Hematopoietic multipotent progenitor cell (in vitro differentiated cells): ENCODE results near the gene MFAP1. TPM values are rescaled to one million over a fixed set of nuclear protein-coding genes. Genes with fewer than 3 reads are reported as not detected.

Experiments
- DNase-seq, 3 donors: peaks; one replicate each; pipeline ENCODE4 v3.0.0-alpha.2; 2011 to 2015; ENCODE audit warnings: low read depth in 2 of 3, low spot score in 2 of 3
- small RNA-seq: library from RNA; depleted of rRNA; stranded (forward); fragments of <200 nt; gene quantifications from one replicate; pipeline ENCODE3, GENCODE V24; 2012
- total RNA-seq: library from RNA; depleted of rRNA; stranded (reverse); fragments of >200 nt; gene quantifications from one replicate; pipeline ENCODE4 v1.2.3, GENCODE V29; 2012

Gene MFAP1
- total RNA-seq, 1 donor: 6.7 TPM

- no peak for DNase-seq
Observed at GRCh38 chr15:43779016-43779415, 45.5 kb downstream of the MFAP1 start.

DNA sequence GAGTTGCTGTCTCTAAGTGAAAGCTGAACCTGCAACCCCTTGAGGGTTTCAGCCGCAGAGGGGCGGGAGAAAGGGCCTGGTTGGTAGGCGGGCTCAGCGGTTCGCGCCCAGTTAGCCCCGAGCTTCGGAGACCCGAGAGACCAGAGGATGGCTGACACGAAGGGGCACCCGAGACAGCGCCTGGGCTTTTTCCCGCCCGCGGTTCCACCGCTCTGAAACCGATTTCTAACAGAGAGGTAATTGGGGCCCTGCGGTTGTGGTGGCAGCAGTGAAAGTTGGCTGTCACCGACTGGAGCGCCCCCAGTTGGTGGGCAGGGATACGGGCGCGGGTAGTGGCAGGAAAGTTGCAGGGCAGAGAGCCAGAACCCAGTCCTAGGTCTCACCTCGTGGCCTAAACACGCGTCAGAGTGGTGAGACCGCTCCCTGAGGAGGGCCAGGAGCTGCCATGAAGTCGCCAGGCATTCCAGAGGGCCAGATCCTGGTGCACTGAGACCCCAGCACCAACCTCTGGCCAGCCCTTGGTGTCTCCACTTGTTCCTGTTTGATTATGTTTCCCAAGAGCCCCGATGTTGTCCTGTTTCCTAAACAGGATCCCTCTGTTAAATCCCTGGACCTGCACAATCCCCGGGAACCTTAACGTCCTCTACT is 47.1 kb downstream of the MFAP1 start:
- DNase-seq: peak; percentile 64 to 88 (median 87)

GRCh38 chr15:43776718-43777266 is 47.7 kb downstream of the MFAP1 start, which contains the start of gene ELL3:
ELL3 (minus strand) TSS chr15:43776966; CDS start chr15:43776901, 65 bp downstream.
- peak; percentile 63 to 76 (median 75) for DNase-seq

- DNase-seq: no peak
Observed at GRCh38 chr15:43776101-43776717, 48.3 kb downstream of the MFAP1 start.

GRCh38 chr15:43775411-43775965 is 49.0 kb downstream of the MFAP1 start:
- no peak for DNase-seq

- DNase-seq: no peak
Observed at GRCh38 chr15:43774062-43774461, 50.4 kb downstream of the MFAP1 start.

- DNase-seq: no peak
Observed at GRCh38 chr15:43772624-43773023, 51.9 kb downstream of the MFAP1 start.

DNA sequence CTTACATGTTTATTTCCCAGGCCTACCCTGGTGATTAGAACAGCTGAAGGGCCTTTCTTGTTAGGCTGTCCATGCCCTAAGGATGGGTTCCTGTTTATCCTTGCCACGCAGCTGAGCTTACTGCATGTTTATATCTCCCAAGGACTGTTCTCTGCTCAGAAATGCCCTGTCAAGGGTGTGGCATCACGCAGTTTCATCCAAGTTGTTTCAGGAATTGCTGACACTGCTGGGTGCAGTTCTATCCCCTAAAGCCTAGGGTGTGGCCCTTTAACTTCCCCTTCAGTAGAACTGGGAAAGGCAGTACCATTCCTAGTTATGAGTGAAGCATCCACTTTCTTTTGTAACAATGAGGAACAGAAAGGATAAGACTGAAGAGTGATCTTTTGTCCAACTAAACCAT is 52.7 kb downstream of the MFAP1 start:
- no peak for DNase-seq

GRCh38 chr15:43769584-43770228 is 54.8 kb downstream of the MFAP1 start:
- peak in 2 of 3 donors; percentile 51 to 70 for DNase-seq

GRCh38 chr15:43763819-43764446 is 60.6 kb downstream of the MFAP1 start:
- DNase-seq: no peak

DNA sequence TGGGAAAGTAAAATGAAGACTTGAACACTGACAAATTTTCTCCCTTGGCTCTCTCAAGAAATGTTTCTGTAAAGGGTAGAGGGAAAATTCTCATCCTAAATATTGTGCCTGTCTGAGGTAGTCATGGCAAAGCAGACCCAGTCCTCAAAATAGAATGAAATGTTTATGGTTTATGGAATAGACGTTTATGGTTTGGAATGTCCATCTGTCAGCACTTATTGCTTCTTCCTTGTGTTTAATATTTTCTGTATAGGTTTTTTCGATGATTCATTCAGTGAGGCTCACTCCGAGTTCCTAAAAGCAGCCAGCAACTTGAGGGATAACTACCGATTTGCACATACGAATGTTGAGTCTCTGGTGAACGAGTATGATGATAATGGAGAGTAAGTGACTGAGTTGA is 61.7 kb downstream of the MFAP1 start:
- no peak for DNase-seq

Small RNA genes within 50 kb of the gene (small RNA-seq; reads per million reads assigned to genes)
- gene MIR1282 (not detected), gene RF00019 (not detected)

Other genes starting within 250 kb of the MFAP1 start
- gene PPIP5K1, start 234.5 kb downstream of the MFAP1 start, total RNA-seq: 47.9 TPM
- not detected for gene CKMT1B, start 230.7 kb downstream of the MFAP1 start, total RNA-seq
- 0.54 TPM for gene STRC, start 205.9 kb downstream of the MFAP1 start, total RNA-seq
- 3.2 TPM for gene CATSPER2, start 175.8 kb downstream of the MFAP1 start, total RNA-seq
- not detected for gene CKMT1A, start 130.8 kb downstream of the MFAP1 start, total RNA-seq
- gene PDIA3, start 78.3 kb downstream of the MFAP1 start, total RNA-seq: 38.2 TPM
- 7.0 TPM for gene ELL3, start 47.7 kb downstream of the MFAP1 start, total RNA-seq
- gene SERF2, start 32.4 kb downstream of the MFAP1 start, total RNA-seq: 140 TPM
- gene SERINC4, start 24.5 kb downstream of the MFAP1 start, total RNA-seq: under 0.01 TPM
- 9.2 TPM for gene HYPK, start 24.1 kb downstream of the MFAP1 start, total RNA-seq
- gene WDR76, start 2.3 kb upstream of the MFAP1 start, total RNA-seq: 6.5 TPM